LNCaP clone FGC (cell line): ENCODE results near the gene LRP1-AS.

Experiments used
- DNase-seq: peaks from one replicate; pipeline ENCODE4 v3.0.0-alpha.2; 2011; ENCODE audit warnings: low read depth
- H3K4me3 ChIP-seq: 2 replicates; pipeline ENCODE4 v1.5.1; 2011; ENCODE audit warnings: mild to moderate bottlenecking, low read depth, low read length, control low read depth
- TF ChIP-seq, protein P1 (sequence below): IDR thresholded peaks from 2 replicates; pipeline ENCODE4 v1.5.1; 2012; ENCODE audit warnings: mild to moderate bottlenecking; ENCODE audit not compliant: control insufficient read depth, insufficient read depth; ENCODE audit errors: extremely low read depth

Gene LRP1-AS

GRCh38 chr12:57181561-57182155 is 34.2 kb upstream of the LRP1-AS start:
- no peak for DNase-seq
- no peak overlapping the region for H3K4me3 ChIP-seq
- TF ChIP-seq, protein P1, sequence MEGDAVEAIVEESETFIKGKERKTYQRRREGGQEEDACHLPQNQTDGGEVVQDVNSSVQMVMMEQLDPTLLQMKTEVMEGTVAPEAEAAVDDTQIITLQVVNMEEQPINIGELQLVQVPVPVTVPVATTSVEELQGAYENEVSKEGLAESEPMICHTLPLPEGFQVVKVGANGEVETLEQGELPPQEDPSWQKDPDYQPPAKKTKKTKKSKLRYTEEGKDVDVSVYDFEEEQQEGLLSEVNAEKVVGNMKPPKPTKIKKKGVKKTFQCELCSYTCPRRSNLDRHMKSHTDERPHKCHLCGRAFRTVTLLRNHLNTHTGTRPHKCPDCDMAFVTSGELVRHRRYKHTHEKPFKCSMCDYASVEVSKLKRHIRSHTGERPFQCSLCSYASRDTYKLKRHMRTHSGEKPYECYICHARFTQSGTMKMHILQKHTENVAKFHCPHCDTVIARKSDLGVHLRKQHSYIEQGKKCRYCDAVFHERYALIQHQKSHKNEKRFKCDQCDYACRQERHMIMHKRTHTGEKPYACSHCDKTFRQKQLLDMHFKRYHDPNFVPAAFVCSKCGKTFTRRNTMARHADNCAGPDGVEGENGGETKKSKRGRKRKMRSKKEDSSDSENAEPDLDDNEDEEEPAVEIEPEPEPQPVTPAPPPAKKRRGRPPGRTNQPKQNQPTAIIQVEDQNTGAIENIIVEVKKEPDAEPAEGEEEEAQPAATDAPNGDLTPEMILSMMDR, result no peak

DNA sequence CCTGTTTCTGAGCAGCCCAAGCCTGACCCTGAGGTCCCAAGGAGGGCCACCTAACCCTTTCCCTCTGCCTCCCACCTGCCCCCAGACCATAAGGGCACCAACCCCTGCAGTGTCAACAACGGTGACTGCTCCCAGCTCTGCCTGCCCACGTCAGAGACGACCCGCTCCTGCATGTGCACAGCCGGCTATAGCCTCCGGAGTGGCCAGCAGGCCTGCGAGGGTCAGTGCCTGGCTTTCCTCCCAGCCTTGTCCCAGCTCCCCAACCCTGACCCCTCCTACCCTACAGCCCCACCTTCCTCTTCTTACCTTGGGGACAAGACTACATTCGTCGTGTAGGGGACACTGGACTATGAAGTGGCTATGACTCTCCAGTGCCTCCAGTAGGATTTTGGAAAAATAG is 33.7 kb upstream of the LRP1-AS start:
- DNase-seq, result no peak
- H3K4me3 ChIP-seq, result no peak overlapping the region
- TF ChIP-seq, protein P1, result no peak

DNA sequence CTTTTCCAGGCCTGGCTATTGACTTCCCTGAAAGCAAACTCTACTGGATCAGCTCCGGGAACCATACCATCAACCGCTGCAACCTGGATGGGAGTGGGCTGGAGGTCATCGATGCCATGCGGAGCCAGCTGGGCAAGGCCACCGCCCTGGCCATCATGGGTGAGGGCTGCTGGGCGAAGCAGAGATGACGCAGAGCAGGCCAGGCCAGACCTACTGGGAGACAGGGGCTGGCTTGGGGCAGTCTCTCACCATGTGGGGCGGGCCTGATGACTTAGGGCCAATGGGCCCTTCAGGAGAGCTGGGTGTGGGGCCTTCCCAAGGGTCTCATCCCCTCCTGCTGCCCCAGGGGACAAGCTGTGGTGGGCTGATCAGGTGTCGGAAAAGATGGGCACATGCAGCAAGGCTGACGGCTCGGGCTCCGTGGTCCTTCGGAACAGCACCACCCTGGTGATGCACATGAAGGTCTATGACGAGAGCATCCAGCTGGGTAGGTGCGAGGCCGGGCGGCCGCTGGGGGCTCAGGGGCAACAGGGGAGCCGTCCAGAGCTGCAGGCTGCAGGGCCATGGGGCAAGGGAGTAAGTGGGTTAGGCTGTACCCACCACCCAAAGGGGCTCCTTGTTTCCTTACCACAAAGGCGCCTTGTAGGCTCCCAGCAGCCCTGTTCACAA is 33.0 kb upstream of the LRP1-AS start:
- TF ChIP-seq, protein P1, result no peak
- no peak overlapping the region for H3K4me3 ChIP-seq
- DNase-seq, result no peak

DNA sequence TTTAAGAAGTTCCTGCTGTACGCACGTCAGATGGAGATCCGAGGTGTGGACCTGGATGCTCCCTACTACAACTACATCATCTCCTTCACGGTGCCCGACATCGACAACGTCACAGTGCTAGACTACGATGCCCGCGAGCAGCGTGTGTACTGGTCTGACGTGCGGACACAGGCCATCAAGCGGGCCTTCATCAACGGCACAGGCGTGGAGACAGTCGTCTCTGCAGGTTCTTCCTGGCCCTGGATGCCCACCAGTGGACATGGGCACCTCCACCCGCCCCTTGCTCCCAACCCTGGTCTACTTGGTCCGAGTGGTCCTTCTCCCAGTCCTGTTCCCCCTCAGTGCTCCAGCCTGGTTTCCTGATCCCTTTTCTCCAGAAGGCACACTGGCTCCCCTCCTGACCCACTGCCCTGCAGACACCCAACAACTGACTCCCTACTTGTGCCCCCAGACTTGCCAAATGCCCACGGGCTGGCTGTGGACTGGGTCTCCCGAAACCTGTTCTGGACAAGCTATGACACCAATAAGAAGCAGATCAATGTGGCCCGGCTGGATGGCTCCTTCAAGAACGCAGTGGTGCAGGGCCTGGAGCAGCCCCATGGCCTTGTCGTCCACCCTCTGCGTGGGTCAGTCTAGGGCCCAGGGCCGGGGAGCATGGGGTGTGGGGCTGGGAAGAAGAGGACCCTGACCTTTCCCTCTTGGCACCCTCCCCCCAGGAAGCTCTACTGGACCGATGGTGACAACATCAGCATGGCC is 32.1 kb upstream of the LRP1-AS start:
- TF ChIP-seq, protein P1, result no peak
- no peak for DNase-seq
- H3K4me3 ChIP-seq, result no peak overlapping the region

DNA sequence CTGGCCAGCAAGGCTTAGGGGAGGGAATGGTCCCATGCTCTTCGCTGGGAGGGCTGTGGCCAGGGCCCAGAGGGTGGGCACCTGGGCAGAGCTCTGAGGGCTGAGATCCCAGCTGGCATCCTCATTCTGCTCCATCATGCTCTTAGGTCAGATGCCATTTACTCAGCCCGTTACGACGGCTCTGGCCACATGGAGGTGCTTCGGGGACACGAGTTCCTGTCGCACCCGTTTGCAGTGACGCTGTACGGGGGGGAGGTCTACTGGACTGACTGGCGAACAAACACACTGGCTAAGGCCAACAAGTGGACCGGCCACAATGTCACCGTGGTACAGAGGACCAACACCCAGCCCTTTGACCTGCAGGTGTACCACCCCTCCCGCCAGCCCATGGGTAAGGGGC is 30.8 kb upstream of the LRP1-AS start:
- TF ChIP-seq, protein P1, result no peak
- H3K4me3 ChIP-seq, result no peak overlapping the region
- no peak for DNase-seq

- TF ChIP-seq, protein P1, result no peak
- H3K4me3 ChIP-seq, result no peak overlapping the region
- DNase-seq, result no peak
Measured at GRCh38 chr12:57177354-57177753, 29.9 kb upstream of the LRP1-AS start.
